Measurements from ENCODE around the gene FUBP3. TPM values are rescaled to one million over a fixed set of nuclear protein-coding genes. Genes with fewer than 3 reads are reported as not detected.

The FUBP3 gene
- total RNA-seq, 1 experiment from 2014 or later, result 78.6 TPM

DNA sequence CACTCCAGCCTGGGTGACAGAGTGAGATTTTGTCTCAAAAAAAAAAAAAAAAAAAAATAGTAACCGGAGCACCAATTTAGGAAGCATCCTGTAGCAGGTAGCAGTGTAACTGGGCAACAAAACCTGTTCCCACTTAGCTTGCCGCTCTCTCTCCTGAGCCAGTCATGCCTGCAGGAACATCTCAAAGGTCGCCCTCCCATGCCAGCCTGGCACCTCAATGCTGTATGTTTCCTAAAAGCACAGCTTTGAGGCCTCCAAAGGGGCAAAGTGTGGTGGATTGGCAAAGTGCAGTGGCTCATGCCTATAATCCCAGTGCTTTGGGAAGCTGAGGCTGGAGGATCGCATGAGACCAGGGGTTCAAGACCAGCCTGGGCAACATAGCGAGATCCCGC lies 22.3 kb upstream of the FUBP3 start:
- TF ChIP-seq, protein P1, sequence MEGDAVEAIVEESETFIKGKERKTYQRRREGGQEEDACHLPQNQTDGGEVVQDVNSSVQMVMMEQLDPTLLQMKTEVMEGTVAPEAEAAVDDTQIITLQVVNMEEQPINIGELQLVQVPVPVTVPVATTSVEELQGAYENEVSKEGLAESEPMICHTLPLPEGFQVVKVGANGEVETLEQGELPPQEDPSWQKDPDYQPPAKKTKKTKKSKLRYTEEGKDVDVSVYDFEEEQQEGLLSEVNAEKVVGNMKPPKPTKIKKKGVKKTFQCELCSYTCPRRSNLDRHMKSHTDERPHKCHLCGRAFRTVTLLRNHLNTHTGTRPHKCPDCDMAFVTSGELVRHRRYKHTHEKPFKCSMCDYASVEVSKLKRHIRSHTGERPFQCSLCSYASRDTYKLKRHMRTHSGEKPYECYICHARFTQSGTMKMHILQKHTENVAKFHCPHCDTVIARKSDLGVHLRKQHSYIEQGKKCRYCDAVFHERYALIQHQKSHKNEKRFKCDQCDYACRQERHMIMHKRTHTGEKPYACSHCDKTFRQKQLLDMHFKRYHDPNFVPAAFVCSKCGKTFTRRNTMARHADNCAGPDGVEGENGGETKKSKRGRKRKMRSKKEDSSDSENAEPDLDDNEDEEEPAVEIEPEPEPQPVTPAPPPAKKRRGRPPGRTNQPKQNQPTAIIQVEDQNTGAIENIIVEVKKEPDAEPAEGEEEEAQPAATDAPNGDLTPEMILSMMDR (conservative IDR thresholded peaks at IDR 0.05), result no peak
- no peak overlapping the region for H3T11ph ChIP-seq (ENCODE audit: low read length)
- no peaks in the 10 kb centered on the region for H3K79me2 ChIP-seq (ENCODE audit: insufficient read depth, low read length)
- no peak overlapping the region for H3K4me2 ChIP-seq (ENCODE audit: insufficient read depth, insufficient read length, low read length)
- H2BK5ac ChIP-seq (ENCODE audit: insufficient read length, low read length), result no peak overlapping the region
- H3K27ac ChIP-seq (ENCODE audit: insufficient read length, low read depth, low read length), result no peak overlapping the region
- no peak overlapping the region for H2AFZ ChIP-seq (ENCODE audit: low read length)
- H3K9ac ChIP-seq (ENCODE audit: extremely low read depth, insufficient read length, low read length), result no peak overlapping the region
- H2BK15ac ChIP-seq (ENCODE audit: low read depth, low read length), result no peak overlapping the region
- H3K79me1 ChIP-seq (ENCODE audit: insufficient read depth, low read depth, low read length, poor library complexity, severe bottlenecking), result no peaks in the 10 kb centered on the region
- H4K91ac ChIP-seq (ENCODE audit: insufficient read length, low read depth, low read length), result no peak overlapping the region
- H3K18ac ChIP-seq (ENCODE audit: insufficient read length, low read depth, low read length), result no peak overlapping the region
- no peaks in the 10 kb centered on the region for H3K9me3 ChIP-seq (ENCODE audit: control insufficient read depth, low read depth, low read length)
- peaks cover 3% of the 10 kb centered on the region for H4K20me1 ChIP-seq (ENCODE audit: control insufficient read depth, insufficient read depth, insufficient read length)
- H3K23me2 ChIP-seq (ENCODE audit: insufficient read length, low read depth, low read length, poor library complexity, severe bottlenecking), result no peaks in the 10 kb centered on the region
- no peak overlapping the region for H3K4ac ChIP-seq (ENCODE audit: low read depth, low read length)
- H3K14ac ChIP-seq (ENCODE audit: insufficient read depth, low read length), result no peak overlapping the region
- no peaks in the 10 kb centered on the region; a peak in 1 of 7 replicates for H3K36me3 Mint-ChIP-seq (ENCODE audit: insufficient read depth in 1 of 3, low read depth in 3 of 3)
- no peak overlapping the region for H3K56ac ChIP-seq (ENCODE audit: insufficient read length, low read depth, low read length)
- no peaks in the 10 kb centered on the region for H3K9me3 Mint-ChIP-seq
- no peaks in the 10 kb centered on the region for H3K4me1 ChIP-seq (ENCODE audit: insufficient read depth, low read length)
- H4K8ac ChIP-seq (replicated peaks; ENCODE audit: insufficient read length, low read depth, low read length), result no peak overlapping the region
- no peak overlapping the region for H2BK120ac ChIP-seq (ENCODE audit: low read depth, low read length, poor library complexity, severe bottlenecking)
- DNase-seq, result no peak
- no peak overlapping the region for H4K5ac ChIP-seq (ENCODE audit: insufficient read length, low read depth, low read length)
- peaks cover 2% of the 10 kb centered on the region for H3K27me3 Mint-ChIP-seq (ENCODE audit: low read depth)
- H3K27me3 ChIP-seq (ENCODE audit: insufficient read depth, low read length), result no peaks in the 10 kb centered on the region
- peaks cover 11% of the 10 kb centered on the region in 2 experiments for H3K4me1 Mint-ChIP-seq
- no peak overlapping the region for H2AK5ac ChIP-seq (ENCODE audit: insufficient read length, low read length)
- H3K27ac Mint-ChIP-seq, result no peak overlapping the region
- no CpG with 5 or more reads among the region's 6 CpGs for WGBS (ENCODE audit: extremely low coverage, insufficient read length, low lambda C conversion rate)
- no peak overlapping the region for H2BK12ac ChIP-seq (ENCODE audit: insufficient read length, low read depth, low read length)
- no peak overlapping the region for H3K4me3 Mint-ChIP-seq
- H3K23ac ChIP-seq (ENCODE audit: insufficient read length, low read depth, low read length), result no peak overlapping the region
- H2BK20ac ChIP-seq (ENCODE audit: low read depth, low read length, poor library complexity, severe bottlenecking), result no peak overlapping the region

Data from H9 (cell line).